ENCODE data around the gene SRSF4. TPM values are rescaled to one million over a fixed set of nuclear protein-coding genes. Genes with fewer than 3 reads are reported as not detected.

SRSF4 gene
- total RNA-seq, 4 donors from 2014 or later = 82.7 to 112 (median 96.8) TPM

GRCh38 chr1:29124366-29125236 is 57.1 kb downstream of the SRSF4 start:
- Histone ChIP-seq H3K4me1 (peaks cover 0 to 50% (median 14%) of the 10 kb centered on the region in 3 donors), H3K27me3 (peaks cover 7% of the 10 kb centered on the region), H3K36me3 (no peaks in the 10 kb centered on the region), H3K9me3 (no peaks in the 10 kb centered on the region), H3K4me3 (peak overlapping the region; percentile 45 to 61), H3K27ac (peak overlapping the region; percentile 89 to 99 (median 94))
- ATAC-seq = peak; percentile 83
- TF ChIP-seq POLR2A (IDR thresholded peaks at IDR 0.05) (peak; percentile 84 to 86), EP300 (IDR thresholded peaks at IDR 0.05) (peak; percentile 48), POLR2AphosphoS5 (IDR thresholded peaks at IDR 0.05) (peak; percentile 93), CTCF (IDR thresholded peaks at IDR 0.05) (peak in 3 of 4 experiments; percentile 95 to 100 (median 100))
- 0% methylated on average over 2 of the region's 85 CpGs; no CpG with 5 or more reads in 1 of the 2 donors for WGBS, 2 donors (ENCODE audit: low coverage in 1 of 2)

- no CpG with 5 or more reads among the region's 46 CpGs for WGBS, 2 donors (ENCODE audit: low coverage in 1 of 2)
These were observed 57.8 kb downstream of the SRSF4 start, which contains the start of gene TMEM200B for GRCh38 chr1:29123887-29124365. Gene TMEM200B, minus strand, starts transcription at chr1:29123903. Its CDS starts 2,075 bp downstream, at chr1:29121828.

GRCh38 chr1:29123053-29123886 is 58.4 kb downstream of the SRSF4 start:
- no peak for TF ChIP-seq CTCF (IDR thresholded peaks at IDR 0.05)
- no peak for TF ChIP-seq POLR2A (IDR thresholded peaks at IDR 0.05)
- no peak for TF ChIP-seq POLR2AphosphoS5 (IDR thresholded peaks at IDR 0.05)
- TF ChIP-seq EP300 (IDR thresholded peaks at IDR 0.05) = no peak
- WGBS, 2 donors (ENCODE audit: low coverage in 1 of 2) = 0% methylated on average over 1 of the region's 70 CpGs; no CpG with 5 or more reads in 1 of the 2 donors
- no peaks in the 10 kb centered on the region for H3K9me3 ChIP-seq
- H3K4me1 ChIP-seq = peaks cover 0 to 60% (median 14%) of the 10 kb centered on the region in 3 donors
- peak overlapping the region; percentile 89 to 99 (median 94) for H3K27ac ChIP-seq
- no peak for ATAC-seq
- no peaks in the 10 kb centered on the region for H3K36me3 ChIP-seq
- H3K4me3 ChIP-seq = peak overlapping the region; percentile 45 to 61
- peaks cover 7% of the 10 kb centered on the region for H3K27me3 ChIP-seq

More at GRCh38 chr1:29123887-29124365, 57.8 kb downstream of the SRSF4 start, which contains the start of gene TMEM200B:
- H3K27ac ChIP-seq = peak within 1 kb of the TSS; percentile 89 to 99 (median 94)
- no peaks in the 10 kb centered on the region for H3K36me3 ChIP-seq
- H3K4me3 ChIP-seq = peak within 1 kb of the TSS; percentile 45 to 61
- ATAC-seq = peak; percentile 22
- TF ChIP-seq EP300 (IDR thresholded peaks at IDR 0.05) (no peak), POLR2A (IDR thresholded peaks at IDR 0.05) (no peak), POLR2AphosphoS5 (IDR thresholded peaks at IDR 0.05) (no peak), CTCF (IDR thresholded peaks at IDR 0.05) (no peak)
- peaks cover 0 to 56% (median 14%) of the 10 kb centered on the region in 3 donors for H3K4me1 ChIP-seq
- no peaks in the 10 kb centered on the region for H3K9me3 ChIP-seq
- peaks cover 7% of the 10 kb centered on the region for H3K27me3 ChIP-seq

- Histone ChIP-seq H3K4me1 (peaks cover 0 to 60% (median 14%) of the 10 kb centered on the region in 3 donors), H3K27ac (peak overlapping the region; percentile 89 to 99 (median 94)), H3K27me3 (peaks cover 7% of the 10 kb centered on the region), H3K36me3 (no peaks in the 10 kb centered on the region), H3K9me3 (no peaks in the 10 kb centered on the region), H3K4me3 (peak overlapping the region; percentile 45 to 61)
- TF ChIP-seq POLR2A (IDR thresholded peaks at IDR 0.05) (peak; percentile 60 to 73), POLR2AphosphoS5 (IDR thresholded peaks at IDR 0.05) (peak; percentile 69), CTCF (IDR thresholded peaks at IDR 0.05) (peak in 1 of 4 experiments; percentile 1), EP300 (IDR thresholded peaks at IDR 0.05) (no peak)
- WGBS, 2 donors (ENCODE audit: low coverage in 1 of 2) = no CpG with 5 or more reads among the region's 34 CpGs
- peak; percentile 73 for ATAC-seq
These were observed 59.0 kb downstream of the SRSF4 start for GRCh38 chr1:29122682-29123052.

All from gastroesophageal sphincter (tissue), 4 donors.